Cortex of kidney (tissue), 1 donor: ENCODE results near the gene ACBD4.

ENCODE experiments used
- DNase-seq: peaks from one replicate; lab custom pipeline; 2025; lab: John Stamatoyannopoulos, UW

ACBD4 gene

DNA sequence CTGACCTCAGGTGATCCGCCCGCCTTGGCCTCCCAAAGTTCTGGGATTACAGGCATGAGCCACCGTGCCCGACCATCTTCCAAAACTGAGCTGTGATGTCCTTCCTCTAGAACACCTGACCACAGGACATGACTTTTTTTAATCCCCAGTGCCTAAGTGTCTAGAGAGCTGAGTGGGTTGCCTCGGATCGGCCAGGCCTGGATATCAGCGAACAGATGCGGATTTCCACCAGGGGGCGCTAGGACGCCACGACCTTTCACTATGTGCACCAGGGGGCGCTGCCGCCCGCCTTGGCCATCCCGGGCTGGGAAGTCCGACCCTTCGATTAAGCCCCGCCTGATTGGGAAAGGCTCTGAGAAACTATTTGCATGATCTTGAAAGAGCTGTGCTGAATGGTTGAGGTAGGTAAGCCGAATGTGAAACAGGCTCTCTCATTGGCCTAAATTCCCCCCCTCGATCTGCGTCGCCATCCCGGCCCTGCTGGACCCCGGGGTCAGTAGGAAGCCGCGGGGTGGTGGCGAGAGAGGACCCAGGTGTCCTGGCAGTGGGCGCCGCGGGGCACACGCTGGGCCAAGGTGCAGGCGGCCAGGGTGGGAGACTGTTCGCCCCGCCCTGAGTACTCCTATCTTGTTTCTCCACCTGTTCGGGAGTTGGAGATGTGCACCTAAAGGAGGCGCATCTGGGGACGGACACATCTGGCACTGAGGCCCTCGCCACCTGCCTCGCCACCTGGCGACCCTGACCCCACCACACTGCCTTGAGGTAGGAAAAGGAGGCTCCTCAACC is at the start of gene ACBD4:
Gene ACBD4, plus strand, starts transcription at position 496 of the 786 bp plus-strand sequence. CDS start 458 bp downstream, outside the sequence.
- no peak for DNase-seq

DNA sequence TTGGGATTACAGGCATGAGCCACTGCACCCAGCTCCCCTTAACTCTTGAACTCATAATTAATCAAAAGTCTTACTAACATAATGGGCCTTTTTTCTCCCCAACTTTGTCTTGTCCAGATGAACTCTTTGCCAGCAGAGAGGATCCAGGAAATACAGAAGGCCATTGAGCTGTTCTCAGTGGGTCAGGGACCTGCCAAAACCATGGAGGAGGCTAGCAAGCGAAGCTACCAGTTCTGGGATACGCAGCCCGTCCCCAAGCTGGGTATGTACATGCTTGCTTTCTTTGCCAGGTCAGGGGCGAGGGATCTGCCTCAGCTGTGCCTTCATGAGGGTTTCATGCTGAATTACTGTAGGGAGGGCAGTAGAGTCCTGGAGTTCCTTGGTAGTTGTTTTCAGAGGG is 49.1 kb upstream of the ACBD4 start:
- no peak for DNase-seq

- DNase-seq, result no peak
Observed at GRCh38 chr17:45086865-45087503, 48.5 kb upstream of the ACBD4 start.

GRCh38 chr17:45087504-45087975 is 47.9 kb upstream of the ACBD4 start:
- no peak for DNase-seq

DNA sequence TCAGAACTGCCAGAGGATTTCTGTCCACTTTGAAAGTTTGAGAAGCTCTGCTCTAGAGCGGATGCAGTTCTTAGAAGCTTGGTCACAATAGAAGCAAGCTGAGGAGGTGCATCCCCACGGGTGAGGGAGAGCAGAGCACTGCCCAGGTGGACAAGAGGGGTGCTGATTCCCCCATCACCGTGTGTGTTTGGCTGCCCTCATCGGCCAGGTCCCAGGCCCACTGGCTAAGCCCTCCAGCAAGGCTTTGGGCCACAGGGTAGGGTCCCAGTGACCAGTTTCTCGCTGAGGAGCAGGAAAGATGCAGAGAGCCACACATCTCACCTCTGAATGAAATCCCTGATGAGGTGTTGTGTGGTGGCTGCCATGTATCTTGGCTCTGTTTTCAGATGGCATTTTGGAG is 47.5 kb upstream of the ACBD4 start:
- no peak for DNase-seq

DNA sequence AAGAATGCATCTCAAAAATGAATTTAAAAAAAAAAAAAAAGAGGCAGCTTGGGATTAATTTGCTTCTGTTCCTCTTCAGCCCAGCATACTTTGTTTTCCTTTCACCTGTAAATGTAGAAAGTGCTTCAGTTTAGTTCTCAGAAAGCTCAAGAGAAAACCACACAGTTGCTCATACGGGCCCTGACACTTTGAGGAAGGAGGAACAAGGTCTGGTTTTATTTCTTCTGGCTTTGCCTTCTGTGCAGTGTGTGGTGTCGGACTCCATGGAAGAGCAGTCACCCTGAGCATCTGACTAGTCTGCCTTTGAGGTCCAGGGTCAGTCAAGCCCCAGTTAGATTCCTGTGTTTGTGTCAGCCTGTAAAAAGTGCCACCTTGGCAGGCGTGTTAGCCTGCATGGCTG is 46.7 kb upstream of the ACBD4 start:
- no peak for DNase-seq

GRCh38 chr17:45090711-45091110 is 44.8 kb upstream of the ACBD4 start:
- DNase-seq, result no peak

- no peak for DNase-seq
Observed at GRCh38 chr17:45091778-45092425, 43.6 kb upstream of the ACBD4 start.

- DNase-seq, result no peak
Observed at GRCh38 chr17:45092911-45093430, 42.5 kb upstream of the ACBD4 start.

- DNase-seq, result no peak
Observed at GRCh38 chr17:45093444-45094110, 41.9 kb upstream of the ACBD4 start.

GRCh38 chr17:45096141-45096540 is 39.3 kb upstream of the ACBD4 start:
- no peak for DNase-seq

DNA sequence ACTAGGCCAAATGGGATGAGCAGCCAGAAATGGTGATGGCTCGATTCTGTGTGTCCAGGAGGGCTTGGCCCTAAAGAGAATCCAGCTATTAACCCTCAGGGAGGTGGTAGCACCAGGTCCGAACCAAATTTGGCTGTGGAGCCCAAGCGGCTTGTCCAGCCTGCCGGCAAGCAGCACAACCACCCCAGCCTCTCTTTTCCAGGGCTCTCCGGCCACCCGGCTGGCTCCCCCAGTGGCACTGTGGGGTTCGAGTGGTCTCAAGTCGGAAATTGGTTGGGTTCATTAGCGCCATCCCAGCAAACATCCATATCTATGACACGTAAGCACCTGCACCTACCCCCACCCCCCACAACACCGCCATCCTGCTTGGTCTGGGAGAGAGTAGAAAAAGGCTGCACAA is 38.6 kb upstream of the ACBD4 start:
- DNase-seq, result no peak

DNA sequence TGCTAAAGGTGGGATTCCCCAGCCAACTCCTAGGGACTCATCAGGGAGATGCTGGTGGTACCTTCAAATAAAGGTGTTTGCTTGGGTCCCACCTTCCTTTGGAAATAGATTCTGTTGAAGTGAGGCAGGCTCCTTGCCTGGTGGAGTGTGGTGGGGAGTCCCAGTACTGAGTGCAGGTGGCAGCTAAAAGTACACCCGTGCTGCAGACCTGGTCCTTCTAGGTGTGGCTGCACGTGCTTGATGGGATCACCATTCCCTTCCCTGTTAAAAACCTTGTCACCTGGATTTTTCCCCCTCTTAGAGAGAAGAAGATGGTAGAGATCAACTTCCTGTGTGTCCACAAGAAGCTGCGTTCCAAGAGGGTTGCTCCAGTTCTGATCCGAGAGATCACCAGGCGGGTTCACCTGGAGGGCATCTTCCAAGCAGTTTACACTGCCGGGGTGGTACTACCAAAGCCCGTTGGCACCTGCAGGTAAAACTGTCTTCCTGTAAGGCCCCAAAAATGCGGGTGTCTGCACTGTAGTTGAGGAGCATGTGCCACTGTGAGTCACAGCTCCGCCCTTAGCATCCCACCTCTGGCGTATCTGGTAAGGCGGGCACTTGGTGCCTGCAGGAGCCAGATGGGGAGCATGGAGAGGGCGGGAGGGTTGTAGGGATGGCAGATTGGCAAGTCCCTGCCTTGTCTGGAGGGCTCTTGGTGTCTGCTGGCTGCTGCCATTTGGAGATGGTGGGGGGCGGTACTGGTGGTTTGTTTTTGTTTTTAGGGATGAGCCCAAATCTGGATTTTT is 37.2 kb upstream of the ACBD4 start:
- DNase-seq, result no peak

DNA sequence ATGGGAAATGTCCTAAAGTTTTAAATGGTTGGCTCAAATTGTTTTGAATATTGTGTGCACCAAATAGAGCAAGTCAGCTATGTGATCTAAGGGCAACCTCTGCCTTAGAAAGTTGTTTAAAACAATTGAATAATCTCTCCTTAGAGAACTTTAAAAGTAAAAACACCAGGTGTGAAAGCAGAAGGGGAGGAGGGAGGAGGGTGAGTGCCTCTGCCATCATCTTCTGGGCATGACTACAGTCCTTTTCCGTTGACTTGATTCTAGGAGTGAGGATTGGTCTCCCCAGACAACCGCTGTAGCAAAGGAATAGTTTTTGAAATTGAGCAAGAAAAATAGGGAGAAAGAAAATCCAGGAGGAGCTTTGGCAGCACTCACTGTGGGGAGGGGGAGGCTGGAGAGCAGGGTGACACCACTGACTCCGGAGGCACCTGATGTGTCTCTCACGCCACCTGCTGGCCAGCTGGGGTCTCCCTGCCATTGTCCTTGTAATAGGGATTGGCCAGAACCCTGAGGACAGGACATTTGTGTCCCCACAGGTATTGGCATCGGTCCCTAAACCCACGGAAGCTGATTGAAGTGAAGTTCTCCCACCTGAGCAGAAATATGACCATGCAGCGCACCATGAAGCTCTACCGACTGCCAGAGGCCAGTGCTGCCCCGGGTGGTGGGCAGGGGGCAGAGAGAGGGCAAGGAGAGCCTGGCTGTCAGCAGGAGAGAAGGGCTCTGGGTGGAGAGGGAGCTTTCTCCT is 36.4 kb upstream of the ACBD4 start:
- DNase-seq, result no peak

DNA sequence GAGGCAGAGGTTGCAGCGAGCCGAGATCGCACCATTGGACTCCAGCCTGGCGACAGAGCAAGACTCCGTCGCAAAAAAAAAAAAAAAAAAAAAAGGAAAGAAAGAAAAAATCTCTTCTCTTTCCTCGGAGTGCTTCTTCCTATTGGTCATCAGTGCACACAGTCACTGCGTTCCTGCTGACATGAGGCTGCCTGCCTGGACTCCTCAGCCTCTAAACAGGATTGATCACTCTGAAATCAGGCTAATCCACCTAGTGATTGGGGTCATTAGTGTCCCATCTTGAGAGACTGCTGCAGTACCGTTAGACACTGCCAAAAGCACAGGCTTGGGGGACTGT is 34.0 kb upstream of the ACBD4 start:
- no peak for DNase-seq

- no peak for DNase-seq
Observed at GRCh38 chr17:45101883-45102811, 33.3 kb upstream of the ACBD4 start.

DNA sequence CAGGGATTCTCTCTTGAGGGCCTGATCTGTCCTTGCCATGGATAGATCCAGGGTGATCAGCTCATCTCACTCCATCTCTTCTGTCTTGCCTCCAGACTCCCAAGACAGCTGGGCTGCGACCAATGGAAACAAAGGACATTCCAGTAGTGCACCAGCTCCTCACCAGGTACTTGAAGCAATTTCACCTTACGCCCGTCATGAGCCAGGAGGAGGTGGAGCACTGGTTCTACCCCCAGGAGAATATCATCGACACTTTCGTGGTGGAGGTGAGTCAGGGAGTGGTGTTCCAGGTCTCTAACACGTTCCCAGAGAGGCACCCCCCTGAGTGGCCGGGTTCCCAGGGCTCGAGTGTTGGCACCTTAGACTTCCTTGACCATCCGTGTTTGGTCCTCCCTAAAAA is 32.6 kb upstream of the ACBD4 start:
- no peak for DNase-seq

DNA sequence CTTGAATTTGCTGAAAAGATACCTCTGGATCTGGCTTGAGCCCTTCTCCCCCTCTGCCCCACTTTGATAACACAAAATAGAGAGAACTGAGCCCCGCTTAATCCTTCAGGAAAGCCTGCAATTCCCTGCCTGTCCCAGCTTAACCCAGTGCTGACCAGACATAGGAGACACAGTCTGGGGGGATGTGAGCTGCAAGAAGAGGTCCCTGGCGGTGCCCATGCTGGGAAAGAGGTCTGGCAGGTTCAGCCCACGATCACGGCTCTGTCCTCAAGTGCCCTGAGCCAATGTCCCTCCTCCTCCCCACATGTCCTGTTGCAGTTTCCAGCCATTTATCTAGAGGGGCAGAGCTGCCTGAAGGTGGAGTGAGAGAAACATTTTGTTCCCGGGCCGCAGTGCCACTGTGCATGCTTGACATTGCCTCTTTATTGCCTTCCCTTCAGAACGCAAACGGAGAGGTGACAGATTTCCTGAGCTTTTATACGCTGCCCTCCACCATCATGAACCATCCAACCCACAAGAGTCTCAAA is 32.2 kb upstream of the ACBD4 start:
- no peak for DNase-seq

DNA sequence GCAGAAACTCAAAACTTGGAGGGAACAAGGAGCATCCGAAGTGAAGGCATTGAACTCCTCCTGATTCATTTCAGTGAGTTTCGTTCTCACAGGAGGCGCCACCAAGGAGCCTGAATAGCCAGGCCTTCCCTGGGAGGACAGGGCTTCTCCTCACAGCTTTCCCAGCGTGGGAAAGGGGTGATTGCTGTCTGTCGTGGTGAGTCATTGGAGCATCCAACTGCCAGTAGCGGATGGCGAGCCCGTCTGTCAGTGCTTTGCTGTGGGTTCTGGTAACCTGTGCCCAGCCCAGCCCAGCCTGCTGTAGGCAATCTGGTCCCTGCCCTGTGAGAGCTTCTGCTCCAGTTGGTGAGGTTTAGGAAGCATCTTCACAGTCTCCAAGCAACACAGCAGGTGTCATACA is 31.5 kb upstream of the ACBD4 start:
- no peak for DNase-seq
